Upper lobe of right lung (tissue), 1 donor: ENCODE data around the gene ACTL9. TPM values are rescaled to one million over a fixed set of nuclear protein-coding genes. Genes with fewer than 3 reads are reported as not detected.
"Not testable (repeated sequence)": the region's sequence is repeated elsewhere in the genome, so short reads cannot be mapped to it uniquely, and the experiment has no call there.

Experiments used
- ATAC-seq: fragments of 200-7000 bp; cut with Tn5 transposase; one replicate; pipeline ENCODE4 v1.9.1; 2020; ENCODE audit warnings: mild to moderate bottlenecking, moderate library complexity
- DNase-seq: peaks from one replicate; pipeline ENCODE4 v3.0.0-alpha.2; 2020
- H3K27ac ChIP-seq: fragments of 200-600 bp; one replicate; pipeline ENCODE4 v1.8.0; 2022
- H3K27me3 ChIP-seq: fragments of 200-600 bp; one replicate; pipeline ENCODE4 v1.8.0; 2022; ENCODE audit warnings: mild to moderate bottlenecking
- H3K36me3 ChIP-seq: fragments of 200-600 bp; one replicate; pipeline ENCODE4 v1.8.0; 2022
- H3K4me1 ChIP-seq: fragments of 200-600 bp; one replicate; pipeline ENCODE4 v1.8.0; 2022
- H3K4me3 ChIP-seq: fragments of 200-600 bp; one replicate; pipeline ENCODE4 v1.8.0; 2022; ENCODE audit warnings: mild to moderate bottlenecking
- H3K9me3 ChIP-seq: fragments of 200-600 bp; one replicate; pipeline ENCODE4 v1.8.0; 2022
- intact Hi-C: fragments of 100-400 bp; cut with DNase I; formaldehyde crosslinking; loops from one replicate; pipeline ENCODE4 v1.11.0; 2022
- long read RNA-seq: library from polyadenylated mRNA; unstranded; transcript quantifications from one replicate; pipeline ENCODE4 v2.0.0, GENCODE V29; 2021
- total RNA-seq: library from RNA; stranded (reverse); fragmentation: NEBNext Ultra II Directional; extraction: Animal tissue kit (Norgen Biotek cat#: 25700); gene quantifications from one replicate; pipeline ENCODE4 v1.2.1, GENCODE V29; 2021
- TF ChIP-seq, protein P1 (sequence below): fragments of 200-600 bp; IDR thresholded peaks from one replicate; pipeline ENCODE4 v1.8.0; 2022; ENCODE audit warnings: antibody characterized with exemption
- donor health status: DM: no; HTN: yes; CAD: no; lungs with severe emphysema.

Gene ACTL9, protein sequence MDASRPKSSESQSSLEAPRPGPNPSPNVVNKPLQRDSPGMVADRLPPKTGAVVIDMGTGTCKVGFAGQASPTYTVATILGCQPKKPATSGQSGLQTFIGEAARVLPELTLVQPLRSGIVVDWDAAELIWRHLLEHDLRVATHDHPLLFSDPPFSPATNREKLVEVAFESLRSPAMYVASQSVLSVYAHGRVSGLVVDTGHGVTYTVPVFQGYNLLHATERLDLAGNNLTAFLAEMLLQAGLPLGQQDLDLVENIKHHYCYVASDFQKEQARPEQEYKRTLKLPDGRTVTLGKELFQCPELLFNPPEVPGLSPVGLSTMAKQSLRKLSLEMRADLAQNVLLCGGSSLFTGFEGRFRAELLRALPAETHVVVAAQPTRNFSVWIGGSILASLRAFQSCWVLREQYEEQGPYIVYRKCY
- total RNA-seq, result not detected
- long read RNA-seq, result 0 reads

DNA sequence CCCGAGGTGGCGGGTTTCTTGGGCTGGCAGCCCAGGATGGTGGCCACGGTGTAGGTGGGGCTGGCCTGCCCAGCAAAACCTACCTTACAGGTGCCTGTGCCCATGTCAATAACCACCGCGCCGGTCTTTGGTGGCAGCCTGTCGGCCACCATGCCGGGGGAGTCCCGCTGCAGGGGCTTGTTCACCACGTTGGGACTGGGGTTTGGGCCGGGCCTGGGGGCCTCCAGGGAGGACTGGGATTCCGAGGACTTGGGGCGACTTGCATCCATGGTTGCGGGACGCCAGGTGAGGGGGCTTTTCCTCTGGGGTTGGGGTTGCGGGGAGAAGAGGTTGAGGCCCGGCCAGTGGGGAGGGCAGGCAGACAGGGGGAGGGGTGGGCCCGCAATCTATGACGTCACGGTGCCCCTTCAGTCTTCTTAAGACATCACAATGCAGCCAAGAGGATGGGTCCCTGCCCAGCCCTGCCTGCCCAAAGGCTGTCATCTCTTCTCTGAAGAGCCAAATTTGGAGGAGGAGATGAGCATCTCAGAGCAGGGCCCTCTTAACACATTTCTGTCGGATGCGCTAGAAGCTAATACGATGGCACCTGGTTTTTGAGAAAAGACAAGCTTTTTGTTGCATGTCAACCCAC is at the start of gene ACTL9:
Gene ACTL9, minus strand, starts transcription at position 363 of the 631 bp plus-strand sequence. Its CDS starts 94 bp downstream, at position 269.
- Histone ChIP-seq H3K4me1 (no peaks in the 10 kb centered on the region), H3K27me3 (peaks cover 18% of the 10 kb centered on the region), H3K36me3 (no peaks in the 10 kb centered on the region), H3K9me3 (no peaks in the 10 kb centered on the region), H3K4me3 (no peak within 1 kb of the TSS), H3K27ac (no peak within 1 kb of the TSS)
- intact Hi-C loops, result no loop called here
- DNase-seq (no peak), ATAC-seq (no peak)
- TF ChIP-seq, protein P1, sequence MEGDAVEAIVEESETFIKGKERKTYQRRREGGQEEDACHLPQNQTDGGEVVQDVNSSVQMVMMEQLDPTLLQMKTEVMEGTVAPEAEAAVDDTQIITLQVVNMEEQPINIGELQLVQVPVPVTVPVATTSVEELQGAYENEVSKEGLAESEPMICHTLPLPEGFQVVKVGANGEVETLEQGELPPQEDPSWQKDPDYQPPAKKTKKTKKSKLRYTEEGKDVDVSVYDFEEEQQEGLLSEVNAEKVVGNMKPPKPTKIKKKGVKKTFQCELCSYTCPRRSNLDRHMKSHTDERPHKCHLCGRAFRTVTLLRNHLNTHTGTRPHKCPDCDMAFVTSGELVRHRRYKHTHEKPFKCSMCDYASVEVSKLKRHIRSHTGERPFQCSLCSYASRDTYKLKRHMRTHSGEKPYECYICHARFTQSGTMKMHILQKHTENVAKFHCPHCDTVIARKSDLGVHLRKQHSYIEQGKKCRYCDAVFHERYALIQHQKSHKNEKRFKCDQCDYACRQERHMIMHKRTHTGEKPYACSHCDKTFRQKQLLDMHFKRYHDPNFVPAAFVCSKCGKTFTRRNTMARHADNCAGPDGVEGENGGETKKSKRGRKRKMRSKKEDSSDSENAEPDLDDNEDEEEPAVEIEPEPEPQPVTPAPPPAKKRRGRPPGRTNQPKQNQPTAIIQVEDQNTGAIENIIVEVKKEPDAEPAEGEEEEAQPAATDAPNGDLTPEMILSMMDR, result no peak

DNA sequence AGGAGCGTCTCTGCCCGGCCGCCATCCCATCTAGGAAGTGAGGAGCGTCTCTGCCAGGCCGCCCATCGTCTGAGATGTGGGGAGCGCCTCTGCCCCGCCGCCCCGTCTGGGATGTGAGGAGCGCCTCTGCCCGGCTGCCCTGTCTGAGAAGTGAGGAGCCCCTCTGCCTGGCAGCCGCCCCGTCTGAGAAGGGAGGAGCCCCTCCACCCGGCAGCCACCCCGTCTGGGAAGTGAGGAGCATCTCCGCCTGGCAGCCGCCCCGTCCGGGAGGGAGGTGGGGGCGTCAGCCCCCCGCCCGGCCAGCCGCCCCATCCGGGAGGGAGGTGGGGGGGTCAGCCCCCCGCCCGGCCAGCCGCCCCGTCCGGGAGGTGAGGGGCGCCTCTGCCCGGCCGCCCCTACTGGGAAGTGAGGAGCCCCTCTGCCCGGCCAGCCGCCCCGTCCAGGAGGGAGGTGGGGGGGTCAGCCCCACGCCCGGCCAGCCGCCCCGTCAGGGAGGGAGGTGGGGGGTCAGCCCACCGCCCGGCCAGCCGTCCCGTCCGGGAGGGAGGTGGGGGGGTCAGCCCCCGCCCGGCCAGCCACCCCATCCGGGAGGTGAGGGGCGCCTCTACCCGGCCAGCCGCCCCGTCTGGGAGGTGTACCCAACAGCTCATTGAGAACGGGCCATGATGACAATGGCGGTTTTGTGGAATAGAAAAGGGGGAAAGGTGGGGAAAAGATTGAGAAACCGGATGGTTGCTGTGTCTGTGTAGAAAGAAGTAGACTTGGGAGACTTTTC is 40.9 kb upstream of the ACTL9 start:
- DNase-seq, H3K27me3 ChIP-seq, H3K36me3 ChIP-seq, ATAC-seq, H3K27ac ChIP-seq, H3K9me3 ChIP-seq, H3K4me3 ChIP-seq, intact Hi-C loops, H3K4me1 ChIP-seq: not testable (repeated sequence)

DNA sequence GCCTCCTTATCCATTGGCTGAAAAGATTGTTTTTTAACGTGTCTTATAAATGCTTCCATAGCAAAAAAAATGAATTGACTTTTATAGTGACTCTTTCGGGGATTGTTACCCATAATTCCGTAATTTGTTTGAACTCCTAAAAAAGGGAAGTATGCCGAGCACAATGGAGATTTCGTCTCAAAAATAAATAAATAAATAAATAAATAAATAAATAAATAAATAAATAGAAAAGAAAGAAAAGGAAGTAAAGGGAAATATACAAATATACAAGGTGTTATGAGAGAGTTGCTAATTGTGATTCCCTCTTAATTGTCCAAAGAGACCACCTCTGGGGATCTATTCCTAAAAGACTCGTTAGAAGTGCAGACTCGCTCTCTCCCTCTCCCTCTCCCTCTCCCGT is 39.8 kb upstream of the ACTL9 start:
- H3K36me3 ChIP-seq, result no peaks in the 10 kb centered on the region
- no peaks in the 10 kb centered on the region for H3K4me1 ChIP-seq
- H3K9me3 ChIP-seq, result no peaks in the 10 kb centered on the region
- H3K27me3 ChIP-seq, result no peaks in the 10 kb centered on the region
- DNase-seq (no peak), ATAC-seq (no peak)
- no peak overlapping the region for H3K4me3 ChIP-seq
- intact Hi-C loops, result no loop called here
- H3K27ac ChIP-seq, result no peak overlapping the region
- TF ChIP-seq, protein P1, result no peak

DNA sequence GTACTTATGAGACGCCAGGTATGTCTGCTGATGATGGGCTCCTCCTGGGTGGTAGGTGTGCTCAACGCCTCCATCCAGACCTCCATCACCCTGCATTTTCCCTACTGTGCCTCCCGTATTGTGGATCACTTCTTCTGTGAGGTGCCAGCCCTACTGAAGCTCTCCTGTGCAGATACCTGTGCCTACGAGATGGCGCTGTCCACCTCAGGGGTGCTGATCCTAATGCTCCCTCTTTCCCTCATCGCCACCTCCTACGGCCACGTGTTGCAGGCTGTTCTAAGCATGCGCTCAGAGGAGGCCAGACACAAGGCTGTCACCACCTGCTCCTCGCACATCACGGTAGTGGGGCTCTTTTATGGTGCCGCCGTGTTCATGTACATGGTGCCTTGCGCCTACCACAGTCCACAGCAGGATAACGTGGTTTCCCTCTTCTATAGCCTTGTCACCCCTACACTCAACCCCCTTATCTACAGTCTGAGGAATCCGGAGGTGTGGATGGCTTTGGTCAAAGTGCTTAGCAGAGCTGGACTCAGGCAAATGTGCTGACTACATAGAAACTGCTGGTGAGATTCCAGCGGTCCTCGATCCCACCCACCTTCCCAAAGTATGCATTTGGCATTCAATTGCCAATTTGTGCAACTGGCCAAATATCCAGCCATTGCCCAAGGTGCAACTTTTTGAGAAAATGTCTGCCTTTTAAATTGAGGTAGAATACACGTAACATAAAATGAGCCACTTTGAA is 33.0 kb upstream of the ACTL9 start:
- intact Hi-C loops, result no loop called here
- TF ChIP-seq, protein P1, result no peak
- H3K4me3 ChIP-seq, result no peak overlapping the region
- no peak overlapping the region for H3K27ac ChIP-seq
- ATAC-seq (no peak), DNase-seq (no peak)
- no peaks in the 10 kb centered on the region for H3K27me3 ChIP-seq
- H3K9me3 ChIP-seq, result no peaks in the 10 kb centered on the region
- no peaks in the 10 kb centered on the region for H3K36me3 ChIP-seq
- no peaks in the 10 kb centered on the region for H3K4me1 ChIP-seq

DNA sequence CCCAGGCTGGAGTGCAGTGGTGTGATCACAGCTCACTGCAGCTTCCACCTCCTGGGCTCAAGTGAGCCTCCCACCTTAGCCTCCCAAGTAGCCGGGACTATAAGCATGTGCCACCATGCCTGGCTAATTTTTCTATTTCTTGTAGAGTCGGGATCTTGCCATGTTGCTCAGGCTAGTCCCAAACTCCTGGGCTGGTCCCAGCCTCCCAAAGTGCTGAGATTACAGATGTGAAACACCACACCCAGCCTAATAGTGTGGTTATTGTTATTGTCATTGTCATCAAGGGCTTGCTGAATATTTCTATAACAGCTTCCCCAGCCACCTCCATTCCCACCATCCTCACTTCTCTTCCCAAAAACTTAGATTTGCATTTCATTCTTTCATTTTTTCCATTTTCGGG is 25.7 kb upstream of the ACTL9 start:
- no peaks in the 10 kb centered on the region for H3K4me1 ChIP-seq
- H3K27me3 ChIP-seq, result no peaks in the 10 kb centered on the region
- DNase-seq, result no peak
- no peak overlapping the region for H3K4me3 ChIP-seq
- no peaks in the 10 kb centered on the region for H3K36me3 ChIP-seq
- TF ChIP-seq, protein P1, result no peak
- no peaks in the 10 kb centered on the region for H3K9me3 ChIP-seq
- intact Hi-C loops, result no loop called here
- ATAC-seq, result no peak
- H3K27ac ChIP-seq, result no peak overlapping the region
